Measurements from ENCODE around the gene MGME1.
A peak's percentile ranks its signal among the peaks of the same experiment; 100 is the strongest.

Gene MGME1

GRCh38 chr20:17939622-17940223 is 29.1 kb upstream of the MGME1 start:
- peak overlapping the region; percentile 58 for H3K27ac ChIP-seq
- peaks cover 62% of the 10 kb centered on the region for H4K20me1 ChIP-seq
- peak overlapping the region; percentile 58 for H3K9ac ChIP-seq

GRCh38 chr20:17940224-17940971 is 28.4 kb upstream of the MGME1 start:
- peaks cover 51% of the 10 kb centered on the region for H3K36me3 ChIP-seq

More at GRCh38 chr20:17939622-17940223, 29.1 kb upstream of the MGME1 start:
- H3K4me3 ChIP-seq, result no peak overlapping the region
- TF ChIP-seq Cebpa-rat (IDR thresholded peaks at IDR 0.05), result no peak
- peaks cover 44% of the 10 kb centered on the region for H3K36me3 ChIP-seq
- H3K27me3 ChIP-seq, result no peaks in the 10 kb centered on the region
- H3K4me1 ChIP-seq, result peaks cover 100% of the 10 kb centered on the region
- no peaks in the 10 kb centered on the region for H3K9me3 ChIP-seq
- H3K4me2 ChIP-seq, result peak overlapping the region; percentile 66

GRCh38 chr20:17941087-17941825 is 27.6 kb upstream of the MGME1 start:
- Histone ChIP-seq H3K4me2 (peak overlapping the region; percentile 66), H3K27ac (peak overlapping the region; percentile 18; the same call in 1 of the 2 replicates), H3K4me3 (no peak overlapping the region), H4K20me1 (peaks cover 77% of the 10 kb centered on the region), H3K4me1 (peaks cover 100% of the 10 kb centered on the region), H3K9ac (peak overlapping the region; percentile 33; the same call in 1 of the 2 replicates), H3K9me3 (no peaks in the 10 kb centered on the region), H3K27me3 (no peaks in the 10 kb centered on the region), H3K36me3 (peaks cover 60% of the 10 kb centered on the region)
- TF ChIP-seq Cebpa-rat (IDR thresholded peaks at IDR 0.05), result no peak

More at GRCh38 chr20:17940224-17940971, 28.4 kb upstream of the MGME1 start:
- Histone ChIP-seq H3K4me3 (no peak overlapping the region), H3K27ac (0 out of 2 replicates have a peak overlapping the region, but pooled peaks have one; percentile 18), H4K20me1 (peaks cover 68% of the 10 kb centered on the region), H3K4me2 (peak overlapping the region; percentile 66), H3K9ac (peak overlapping the region; percentile 58), H3K9me3 (no peaks in the 10 kb centered on the region), H3K4me1 (peaks cover 100% of the 10 kb centered on the region), H3K27me3 (no peaks in the 10 kb centered on the region)
- no peak for TF ChIP-seq Cebpa-rat (IDR thresholded peaks at IDR 0.05)

GRCh38 chr20:17941826-17942196 is 27.0 kb upstream of the MGME1 start:
- Histone ChIP-seq H4K20me1 (peaks cover 83% of the 10 kb centered on the region), H3K4me3 (no peak overlapping the region), H3K27ac (no peak overlapping the region), H3K4me1 (peaks cover 100% of the 10 kb centered on the region), H3K9ac (no peak overlapping the region), H3K36me3 (peaks cover 65% of the 10 kb centered on the region), H3K9me3 (no peaks in the 10 kb centered on the region), H3K4me2 (peak overlapping the region; percentile 66), H3K27me3 (no peaks in the 10 kb centered on the region)
- no peak for TF ChIP-seq Cebpa-rat (IDR thresholded peaks at IDR 0.05)

- Histone ChIP-seq H3K27ac (0 out of 2 replicates have a peak overlapping the region, but pooled peaks have one; percentile 7), H3K4me2 (peak overlapping the region; percentile 66; the same call in 1 of the 2 replicates), H3K36me3 (peaks cover 81% of the 10 kb centered on the region), H3K27me3 (no peaks in the 10 kb centered on the region), H3K4me3 (no peak overlapping the region), H3K9ac (no peak overlapping the region), H3K4me1 (peaks cover 100% of the 10 kb centered on the region), H4K20me1 (peaks cover 95% of the 10 kb centered on the region), H3K9me3 (no peaks in the 10 kb centered on the region)
- no peak for TF ChIP-seq Cebpa-rat (IDR thresholded peaks at IDR 0.05)
Observed at GRCh38 chr20:17943343-17943742, 25.5 kb upstream of the MGME1 start.

GRCh38 chr20:17944854-17945474 is 23.9 kb upstream of the MGME1 start:
- no peaks in the 10 kb centered on the region for H3K9me3 ChIP-seq
- no peaks in the 10 kb centered on the region for H3K27me3 ChIP-seq
- TF ChIP-seq Cebpa-rat (IDR thresholded peaks at IDR 0.05), result no peak
- H3K4me1 ChIP-seq, result peaks cover 100% of the 10 kb centered on the region
- H3K9ac ChIP-seq, result no peak overlapping the region
- H3K27ac ChIP-seq, result no peak overlapping the region
- peaks cover 97% of the 10 kb centered on the region for H3K36me3 ChIP-seq
- 0 out of 2 replicates have a peak overlapping the region, but pooled peaks have one; percentile 4 for H3K4me2 ChIP-seq
- no peak overlapping the region for H3K4me3 ChIP-seq
- H4K20me1 ChIP-seq, result peaks cover 100% of the 10 kb centered on the region

GRCh38 chr20:17946040-17946439 is 22.8 kb upstream of the MGME1 start:
- Histone ChIP-seq H3K27ac (no peak overlapping the region), H3K4me3 (no peak overlapping the region), H3K9ac (no peak overlapping the region), H3K36me3 (peaks cover 100% of the 10 kb centered on the region), H3K4me2 (no peak overlapping the region), H3K9me3 (no peaks in the 10 kb centered on the region), H3K4me1 (peaks cover 100% of the 10 kb centered on the region), H3K27me3 (no peaks in the 10 kb centered on the region), H4K20me1 (peaks cover 100% of the 10 kb centered on the region)
- no peak for TF ChIP-seq Cebpa-rat (IDR thresholded peaks at IDR 0.05)

- Histone ChIP-seq H3K27ac (no peak overlapping the region), H3K4me2 (peak overlapping the region; percentile 27), H3K4me3 (no peak overlapping the region), H3K36me3 (peaks cover 100% of the 10 kb centered on the region), H3K4me1 (peaks cover 100% of the 10 kb centered on the region), H3K9ac (no peak overlapping the region), H3K27me3 (no peaks in the 10 kb centered on the region), H3K9me3 (no peaks in the 10 kb centered on the region), H4K20me1 (peaks cover 100% of the 10 kb centered on the region)
- TF ChIP-seq Cebpa-rat (IDR thresholded peaks at IDR 0.05), result no peak
Observed at GRCh38 chr20:17946572-17947473, 22.0 kb upstream of the MGME1 start.

GRCh38 chr20:17947474-17947815 is 21.4 kb upstream of the MGME1 start:
- peak overlapping the region; percentile 27 for H3K4me2 ChIP-seq
- no peak for TF ChIP-seq Cebpa-rat (IDR thresholded peaks at IDR 0.05)

More at GRCh38 chr20:17947474-17947815, 21.4 kb upstream of the MGME1 start:
- H3K27ac ChIP-seq, result no peak overlapping the region
- H3K4me3 ChIP-seq, result no peak overlapping the region
- no peaks in the 10 kb centered on the region for H3K27me3 ChIP-seq
- H3K9me3 ChIP-seq, result no peaks in the 10 kb centered on the region
- H3K36me3 ChIP-seq, result peaks cover 100% of the 10 kb centered on the region
- no peak overlapping the region for H3K9ac ChIP-seq
- peaks cover 100% of the 10 kb centered on the region for H3K4me1 ChIP-seq
- H4K20me1 ChIP-seq, result peaks cover 100% of the 10 kb centered on the region

All from BLaER1 (cell line).